Measurements from ENCODE around the gene APOL4.

DNA sequence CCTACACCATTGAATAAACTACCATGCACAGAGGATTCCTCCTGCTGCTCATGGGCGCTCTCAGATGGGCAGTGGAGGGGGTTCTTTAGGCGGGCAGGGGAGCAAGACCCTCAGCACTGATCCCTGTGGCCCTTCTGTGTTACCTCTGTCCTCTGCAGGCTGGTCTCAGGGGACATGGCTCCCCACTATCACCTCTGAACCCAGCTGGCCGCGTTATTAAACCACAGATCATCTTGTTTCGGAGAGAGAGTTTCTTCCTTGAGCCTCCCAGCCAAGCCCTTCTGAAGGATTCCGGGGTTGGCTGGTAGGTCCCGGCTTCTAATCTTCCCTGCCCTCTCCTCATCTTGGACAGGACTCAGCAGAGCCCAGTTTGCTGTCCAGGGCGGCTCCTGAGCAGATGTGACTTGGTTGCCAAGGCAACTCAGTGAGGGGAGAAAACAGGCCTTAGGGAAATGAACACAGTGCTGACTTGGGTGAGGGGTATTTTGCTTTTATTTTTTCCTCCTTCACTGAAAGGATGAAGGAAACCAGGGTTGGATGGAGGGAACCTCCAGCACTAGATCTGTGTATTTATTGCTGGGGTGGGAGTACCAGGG, 54.3 kb downstream of the APOL4 start:
- TF ChIP-seq CTCF (IDR thresholded peaks at IDR 0.05; ENCODE audit: borderline replicate concordance, extremely low read depth, low read length, poor library complexity, severe bottlenecking) = no peak
- TF ChIP-seq EZH2 (IDR thresholded peaks at IDR 0.05; ENCODE audit: borderline replicate concordance, low read depth, low read length, severe bottlenecking) = no peak

Data from DND-41 (cell line).